ENCODE data around the gene CDC25C. TPM values are rescaled to one million over a fixed set of nuclear protein-coding genes. Genes with fewer than 3 reads are reported as not detected.

The CDC25C gene
- total RNA-seq, 1 donor from 2014 or later = not detected

GRCh38 chr5:138240650-138241385 is 90.8 kb downstream of the CDC25C start:
- H3K27ac ChIP-seq = no peak overlapping the region
- no peak overlapping the region for H3K4me3 ChIP-seq
- no peak for DNase-seq (ENCODE audit: low spot score in 2 of 2)
- no peaks in the 10 kb centered on the region for H3K9me3 ChIP-seq
- H3K36me3 ChIP-seq = no peaks in the 10 kb centered on the region
- no peak for TF ChIP-seq CTCF (IDR thresholded peaks at IDR 0.05)
- H3K27me3 ChIP-seq = no peaks in the 10 kb centered on the region
- H3K4me1 ChIP-seq = peaks cover 0 to 4% of the 10 kb centered on the region in 2 donors
- intact Hi-C loops (cut with DNase I) = no loop called here

GRCh38 chr5:138238034-138238433 is 93.6 kb downstream of the CDC25C start:
- no peak for TF ChIP-seq CTCF (IDR thresholded peaks at IDR 0.05)
- Histone ChIP-seq H3K27ac (no peak overlapping the region), H3K9me3 (no peaks in the 10 kb centered on the region), H3K4me3 (no peak overlapping the region), H3K36me3 (no peaks in the 10 kb centered on the region), H3K27me3 (no peaks in the 10 kb centered on the region), H3K4me1 (peaks cover 0 to 4% of the 10 kb centered on the region in 2 donors)
- DNase-seq (ENCODE audit: low spot score in 2 of 2) = no peak
- intact Hi-C loops (cut with DNase I) = no loop called here

Other genes starting within 250 kb of the CDC25C start
- not detected for gene WNT8A, start 247.8 kb downstream of the CDC25C start, total RNA-seq
- not detected for gene NME5, start 192.4 kb downstream of the CDC25C start, total RNA-seq
- gene BRD8, start 153.2 kb downstream of the CDC25C start, total RNA-seq = 18.8 TPM
- gene KIF20A, start 152.7 kb downstream of the CDC25C start, total RNA-seq = not detected
- gene CDC23, start 118.5 kb downstream of the CDC25C start, total RNA-seq = 13.2 TPM
- gene GFRA3, start 57.2 kb downstream of the CDC25C start, total RNA-seq = not detected
- gene FAM53C, start 6.5 kb upstream of the CDC25C start, total RNA-seq = 40.0 TPM
- 33.4 TPM for gene KDM3B, start 20.9 kb upstream of the CDC25C start, total RNA-seq
- gene REEP2, start 107.3 kb upstream of the CDC25C start, total RNA-seq = 3.5 TPM
- gene EGR1, start 133.7 kb upstream of the CDC25C start, total RNA-seq = 419 TPM
- gene ETF1, start 211.4 kb upstream of the CDC25C start, total RNA-seq = 28.2 TPM
- gene HSPA9, start 243.6 kb upstream of the CDC25C start, total RNA-seq = 75.5 TPM